CD4-positive, alpha-beta memory T cell (primary cell): ENCODE results near the gene RBMS3. TPM values are rescaled to one million over a fixed set of nuclear protein-coding genes. Genes with fewer than 3 reads are reported as not detected.
A peak's percentile ranks its signal among the peaks of the same experiment; 100 is the strongest.

Experiments used
- CTCF ChIA-PET: fragments of 350-600 bp; sonication (Branson Sonifier 250); formaldehyde crosslinking; loops from one replicate; lab custom pipeline; 2021; ENCODE audit warnings: inconsistent platforms; ENCODE audit not compliant: partially characterized antibody; lab: Charles Lee
- POLR2A ChIA-PET: fragments of 350-600 bp; sonication (Branson Sonifier 250); formaldehyde crosslinking; loops from one replicate; lab custom pipeline; 2021; ENCODE audit not compliant: partially characterized antibody; lab: Charles Lee
- DNase-seq, 5 donors: peaks; one replicate each; pipeline versions ENCODE4 v3.0.0 to v3.0.0-alpha.2; 2020 to 2022; ENCODE audit warnings: mixed read lengths in 1 of 5
- H3K27ac ChIP-seq: one replicate; pipeline ENCODE4 v1.7.0; 2013; ENCODE audit warnings: low read depth, low read length
- H3K27me3 ChIP-seq: 2 replicates; pipeline ENCODE4 v1.7.0; 2013; ENCODE audit warnings: mild to moderate bottlenecking, low read length, moderate library complexity; ENCODE audit not compliant: insufficient read depth
- H3K36me3 ChIP-seq: 2 replicates; pipeline ENCODE4 v1.7.0; 2013; ENCODE audit warnings: mild to moderate bottlenecking, low read length, moderate library complexity; ENCODE audit not compliant: insufficient read depth
- H3K4me1 ChIP-seq: 2 replicates; pipeline ENCODE4 v1.7.0; 2013; ENCODE audit warnings: mild to moderate bottlenecking, low read length, moderate library complexity; ENCODE audit not compliant: insufficient read depth
- H3K4me3 ChIP-seq, 2 donors: one replicate each; pipeline ENCODE4 v1.7.0; 2013; ENCODE audit warnings: low read length in 2 of 2, mild to moderate bottlenecking in 1 of 2
- H3K9me3 ChIP-seq, 2 donors: one replicate each; pipeline ENCODE4 v1.7.0; 2013; ENCODE audit warnings: low read length in 2 of 2, control low read depth in 1 of 2; ENCODE audit not compliant: control insufficient read depth in 1 of 2
- H3K27ac Mint-ChIP-seq, 7 donors: one replicate each; pipeline ENCODE4 v1.8.0; 2020 to 2021; ENCODE audit warnings: mixed read lengths in 7 of 7, mild to moderate bottlenecking in 6 of 7, inconsistent platforms in 3 of 7, moderate library complexity in 3 of 7
- H3K27me3 Mint-ChIP-seq, 2 donors: one replicate each; pipeline ENCODE4 v1.8.0; 2020 to 2021; ENCODE audit warnings: mixed read lengths in 2 of 2
- H3K36me3 Mint-ChIP-seq, 2 donors: one replicate each; pipeline ENCODE4 v1.8.0; 2020 to 2021; ENCODE audit warnings: mixed read lengths in 2 of 2, inconsistent platforms in 1 of 2, mild to moderate bottlenecking in 1 of 2
- H3K4me1 Mint-ChIP-seq, 4 donors: one replicate each; pipeline ENCODE4 v1.8.0; 2020 to 2021; ENCODE audit warnings: mixed read lengths in 4 of 4, mild to moderate bottlenecking in 1 of 4
- H3K4me3 Mint-ChIP-seq, 8 donors: one replicate each; pipeline ENCODE4 v1.8.0; 2020 to 2021; ENCODE audit warnings: mixed read lengths in 8 of 8, mild to moderate bottlenecking in 7 of 8, moderate library complexity in 6 of 8, inconsistent platforms in 3 of 8
- H3K9me3 Mint-ChIP-seq, 8 donors: one replicate each; pipeline ENCODE4 v1.8.0; 2020 to 2021; ENCODE audit warnings: mixed read lengths in 8 of 8, mild to moderate bottlenecking in 5 of 8, inconsistent platforms in 3 of 8, moderate library complexity in 1 of 8
- intact Hi-C: fragments of 100-400 bp; cut with micrococcal nuclease; formaldehyde crosslinking; loops from one replicate; pipeline ENCODE4 v1.15.1; 2023
- polyA plus RNA-seq, 2 donors: library from polyadenylated mRNA; unstranded; fragments of 300-500 nt; fragmentation: Illumina TruSeq; gene quantifications; one replicate each; pipeline ENCODE4 v1.2.3, GENCODE V29; 2021
- total RNA-seq, 2 experiments: library from RNA; stranded (reverse); gene quantifications; one replicate each; pipeline ENCODE4 v1.2.3, GENCODE V29; 2021

RBMS3 gene
- total and polyA plus RNA-seq, 4 experiments from 2014 or later = 0.70 to 1.6 (median 1.0) TPM; not detected in 1

- H3K27ac Mint-ChIP-seq = no peak overlapping the region
These were observed 201.3 kb downstream of the RBMS3 start for GRCh38 chr3:29481969-29482767.

GRCh38 chr3:29484633-29485032 is 203.8 kb downstream of the RBMS3 start:
- intact Hi-C loops = no loop called here
- no peak for DNase-seq
- Histone ChIP-seq H3K4me3 (no peak overlapping the region), H3K4me1 (no peaks in the 10 kb centered on the region), H3K27ac (no peak overlapping the region), H3K27me3 (no peaks in the 10 kb centered on the region), H3K36me3 (no peaks in the 10 kb centered on the region), H3K9me3 (no peaks in the 10 kb centered on the region)
- CTCF ChIA-PET = no interaction called here
- no peaks in the 10 kb centered on the region for H3K4me1 Mint-ChIP-seq
- no peak overlapping the region for H3K4me3 Mint-ChIP-seq
- H3K27ac Mint-ChIP-seq = no peak overlapping the region
- H3K36me3 Mint-ChIP-seq = no peaks in the 10 kb centered on the region
- POLR2A ChIA-PET = no interaction called here
- peaks cover 0 to 4% (median 0%) of the 10 kb centered on the region in 8 donors for H3K9me3 Mint-ChIP-seq
- no peaks in the 10 kb centered on the region for H3K27me3 Mint-ChIP-seq

More at GRCh38 chr3:29481969-29482767, 201.3 kb downstream of the RBMS3 start:
- no peak overlapping the region for H3K4me3 ChIP-seq
- no peaks in the 10 kb centered on the region for H3K36me3 Mint-ChIP-seq
- no peaks in the 10 kb centered on the region for H3K27me3 ChIP-seq
- H3K36me3 ChIP-seq = no peaks in the 10 kb centered on the region
- H3K9me3 ChIP-seq = no peaks in the 10 kb centered on the region
- POLR2A ChIA-PET = no interaction called here
- no peaks in the 10 kb centered on the region for H3K27me3 Mint-ChIP-seq
- H3K4me1 Mint-ChIP-seq = no peaks in the 10 kb centered on the region
- H3K9me3 Mint-ChIP-seq = peaks cover 0 to 3% (median 0%) of the 10 kb centered on the region in 8 donors
- H3K27ac ChIP-seq = no peak overlapping the region
- no peak overlapping the region for H3K4me3 Mint-ChIP-seq
- DNase-seq = no peak
- intact Hi-C loops = no loop called here
- CTCF ChIA-PET = no interaction called here
- no peaks in the 10 kb centered on the region for H3K4me1 ChIP-seq

GRCh38 chr3:29486096-29486495 is 205.2 kb downstream of the RBMS3 start:
- Mint-ChIP-seq H3K4me1 (no peaks in the 10 kb centered on the region), H3K27ac (no peak overlapping the region), H3K9me3 (peaks cover 0 to 5% (median under 1%) of the 10 kb centered on the region in 8 donors), H3K4me3 (no peak overlapping the region), H3K27me3 (no peaks in the 10 kb centered on the region), H3K36me3 (no peaks in the 10 kb centered on the region)
- intact Hi-C loops = no loop called here
- Histone ChIP-seq H3K27ac (no peak overlapping the region), H3K4me3 (no peak overlapping the region), H3K36me3 (no peaks in the 10 kb centered on the region), H3K9me3 (no peaks in the 10 kb centered on the region), H3K27me3 (no peaks in the 10 kb centered on the region), H3K4me1 (no peaks in the 10 kb centered on the region)
- ChIA-PET CTCF (no interaction called here), POLR2A (no interaction called here)
- no peak for DNase-seq

- H3K36me3 ChIP-seq = no peaks in the 10 kb centered on the region
- no peaks in the 10 kb centered on the region for H3K27me3 ChIP-seq
- H3K27ac ChIP-seq = no peak overlapping the region
- Mint-ChIP-seq H3K4me1 (no peaks in the 10 kb centered on the region), H3K4me3 (no peak overlapping the region), H3K27me3 (no peaks in the 10 kb centered on the region), H3K9me3 (peaks cover 0 to 6% (median 2%) of the 10 kb centered on the region in 8 donors), H3K36me3 (no peaks in the 10 kb centered on the region), H3K27ac (no peak overlapping the region)
- no peak overlapping the region for H3K4me3 ChIP-seq
- intact Hi-C loops = no loop called here
- ChIA-PET POLR2A (no interaction called here), CTCF (no interaction called here)
- H3K9me3 ChIP-seq = no peaks in the 10 kb centered on the region
- H3K4me1 ChIP-seq = no peaks in the 10 kb centered on the region
- no peak for DNase-seq
These were observed 206.0 kb downstream of the RBMS3 start for GRCh38 chr3:29486917-29487316.

- Histone ChIP-seq H3K27me3 (no peaks in the 10 kb centered on the region), H3K9me3 (no peaks in the 10 kb centered on the region), H3K4me3 (no peak overlapping the region), H3K27ac (no peak overlapping the region), H3K4me1 (no peaks in the 10 kb centered on the region), H3K36me3 (no peaks in the 10 kb centered on the region)
- intact Hi-C loops = no loop called here
- no peaks in the 10 kb centered on the region for H3K27me3 Mint-ChIP-seq
- ChIA-PET CTCF (no interaction called here), POLR2A (no interaction called here)
- no peaks in the 10 kb centered on the region for H3K36me3 Mint-ChIP-seq
- no peak overlapping the region for H3K27ac Mint-ChIP-seq
- no peak overlapping the region for H3K4me3 Mint-ChIP-seq
- DNase-seq = no peak
- no peaks in the 10 kb centered on the region for H3K4me1 Mint-ChIP-seq
- H3K9me3 Mint-ChIP-seq = peaks cover 0 to 6% (median 2%) of the 10 kb centered on the region in 8 donors
These were observed 208.1 kb downstream of the RBMS3 start for GRCh38 chr3:29488922-29489321.

- H3K4me1 Mint-ChIP-seq = no peaks in the 10 kb centered on the region
- H3K9me3 Mint-ChIP-seq = peaks cover 0 to 9% (median 4%) of the 10 kb centered on the region in 8 donors
- DNase-seq = no peak
- H3K36me3 Mint-ChIP-seq = no peaks in the 10 kb centered on the region
- H3K4me3 Mint-ChIP-seq = no peak overlapping the region
- Histone ChIP-seq H3K4me3 (no peak overlapping the region), H3K36me3 (no peaks in the 10 kb centered on the region), H3K4me1 (no peaks in the 10 kb centered on the region), H3K9me3 (no peaks in the 10 kb centered on the region), H3K27me3 (no peaks in the 10 kb centered on the region), H3K27ac (no peak overlapping the region)
- no peak overlapping the region for H3K27ac Mint-ChIP-seq
- ChIA-PET CTCF (no interaction called here), POLR2A (no interaction called here)
- no peaks in the 10 kb centered on the region for H3K27me3 Mint-ChIP-seq
- intact Hi-C loops = no loop called here
These were observed 212.2 kb downstream of the RBMS3 start for GRCh38 chr3:29493109-29493508.

- Histone ChIP-seq H3K27me3 (no peaks in the 10 kb centered on the region), H3K4me1 (no peaks in the 10 kb centered on the region), H3K9me3 (no peaks in the 10 kb centered on the region), H3K36me3 (no peaks in the 10 kb centered on the region), H3K4me3 (no peak overlapping the region), H3K27ac (no peak overlapping the region)
- intact Hi-C loops = no loop called here
- H3K27ac Mint-ChIP-seq = no peak overlapping the region
- peak overlapping the region in 1 of 8 donors; percentile 9 for H3K4me3 Mint-ChIP-seq
- no peaks in the 10 kb centered on the region for H3K36me3 Mint-ChIP-seq
- POLR2A ChIA-PET = no interaction called here
- peaks cover 0 to 7% (median 3%) of the 10 kb centered on the region in 8 donors for H3K9me3 Mint-ChIP-seq
- no peaks in the 10 kb centered on the region for H3K4me1 Mint-ChIP-seq
- no peaks in the 10 kb centered on the region for H3K27me3 Mint-ChIP-seq
- CTCF ChIA-PET = no interaction called here
- DNase-seq = no peak
These were observed 213.6 kb downstream of the RBMS3 start for GRCh38 chr3:29494305-29495036.
